Neutrophil (primary cell): ENCODE results near the gene RTRAF.

Experiments
- H3K27ac ChIP-seq: fragments of 200-600 bp; sonication (generic); 2 replicates; pipeline ENCODE4 v1.5.1; 2016; ENCODE audit warnings: mild to moderate bottlenecking, moderate library complexity
- H3K27me3 ChIP-seq: fragments of 200-600 bp; sonication (generic); 2 replicates; pipeline ENCODE4 v1.6.0; 2016; ENCODE audit warnings: mild to moderate bottlenecking
- H3K36me3 ChIP-seq: fragments of 200-600 bp; sonication (generic); 2 replicates; pipeline ENCODE4 v1.5.1; 2017
- H3K4me1 ChIP-seq, 2 experiments: fragments of 200-600 bp in 1 of 2; sonication (generic) in 1 of 2; 1 replicate in 1 of 2; 2 replicates in 1 of 2; pipeline versions ENCODE4 v1.5.1 to v1.6.1; 2013 to 2016; ENCODE audit warnings: low read depth in 1 of 2, low read length in 1 of 2, mild to moderate bottlenecking in 1 of 2, moderate library complexity in 1 of 2; ENCODE audit not compliant: control insufficient read depth in 1 of 2, insufficient read depth in 1 of 2
- H3K4me3 ChIP-seq, 2 experiments: fragments of 200-600 bp in 1 of 2; sonication (generic) in 1 of 2; 1 replicate in 1 of 2; 2 replicates in 1 of 2; pipeline ENCODE4 v1.5.1; 2013 to 2016; ENCODE audit warnings: low read depth in 1 of 2, low read length in 1 of 2, mild to moderate bottlenecking in 1 of 2, moderate library complexity in 1 of 2
- H3K9me3 ChIP-seq: fragments of 200-600 bp; sonication (generic); 2 replicates; pipeline ENCODE4 v1.5.1; 2016
- CTCF ChIP-seq: fragments of 200-600 bp; sonication (generic); IDR thresholded peaks from 2 replicates; pipeline ENCODE4 v1.5.1; 2016; ENCODE audit warnings: antibody characterized with exemption

Gene RTRAF

GRCh38 chr14:52007637-52008036 is 18.3 kb downstream of the RTRAF start:
- Histone ChIP-seq H3K4me3 (no peak overlapping the region), H3K36me3 (peaks cover 96% of the 10 kb centered on the region), H3K4me1 (no peaks in the 10 kb centered on the region), H3K27ac (no peak overlapping the region), H3K9me3 (no peaks in the 10 kb centered on the region), H3K27me3 (no peaks in the 10 kb centered on the region)
- no peak for TF ChIP-seq CTCF

GRCh38 chr14:52008136-52008535 is 18.8 kb downstream of the RTRAF start:
- Histone ChIP-seq H3K27me3 (no peaks in the 10 kb centered on the region), H3K9me3 (no peaks in the 10 kb centered on the region), H3K27ac (no peak overlapping the region), H3K4me1 (no peaks in the 10 kb centered on the region), H3K36me3 (peaks cover 91% of the 10 kb centered on the region), H3K4me3 (no peak overlapping the region)
- no peak for TF ChIP-seq CTCF

DNA sequence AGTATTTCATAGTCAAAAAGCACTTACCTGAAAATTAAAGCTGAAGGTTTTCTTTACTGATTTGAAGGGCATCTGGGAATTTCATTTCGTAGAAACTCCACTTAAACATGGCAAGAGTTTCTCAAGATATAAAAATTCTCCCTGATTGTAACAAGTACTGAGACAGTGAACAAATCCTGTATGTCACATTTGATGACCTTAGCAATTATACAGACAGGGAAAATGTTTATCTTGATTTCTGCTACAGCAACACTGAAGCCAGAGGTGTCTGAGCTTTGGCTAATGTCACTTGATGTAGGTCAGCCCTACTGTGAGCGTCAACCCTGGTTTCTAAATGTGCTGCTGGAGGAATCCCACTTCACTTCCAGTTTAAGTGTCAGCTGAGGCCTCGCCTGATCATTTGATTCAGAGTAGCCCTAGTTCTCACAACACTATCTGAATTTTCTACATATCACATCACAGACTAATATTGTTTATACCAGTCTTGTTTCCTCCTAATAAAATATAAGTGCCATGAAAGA is 20.9 kb downstream of the RTRAF start:
- H3K27me3 ChIP-seq, result no peaks in the 10 kb centered on the region
- H3K36me3 ChIP-seq, result peaks cover 70% of the 10 kb centered on the region
- no peaks in the 10 kb centered on the region for H3K4me1 ChIP-seq
- no peak for TF ChIP-seq CTCF
- no peak overlapping the region for H3K27ac ChIP-seq
- H3K4me3 ChIP-seq, result no peak overlapping the region
- no peaks in the 10 kb centered on the region for H3K9me3 ChIP-seq

GRCh38 chr14:52011523-52011922 is 22.2 kb downstream of the RTRAF start:
- Histone ChIP-seq H3K27me3 (no peaks in the 10 kb centered on the region), H3K4me1 (no peaks in the 10 kb centered on the region), H3K27ac (no peak overlapping the region), H3K9me3 (no peaks in the 10 kb centered on the region), H3K4me3 (no peak overlapping the region), H3K36me3 (peaks cover 57% of the 10 kb centered on the region)
- no peak for TF ChIP-seq CTCF

- Histone ChIP-seq H3K4me3 (no peak overlapping the region), H3K36me3 (peaks cover 46% of the 10 kb centered on the region), H3K27ac (no peak overlapping the region), H3K4me1 (no peaks in the 10 kb centered on the region), H3K9me3 (no peaks in the 10 kb centered on the region), H3K27me3 (no peaks in the 10 kb centered on the region)
- no peak for TF ChIP-seq CTCF
Observed at GRCh38 chr14:52012635-52013034, 23.3 kb downstream of the RTRAF start.
